ENCODE results near the gene OR8J1.
"Not testable (repeated sequence)": the region's sequence is repeated elsewhere in the genome, so short reads cannot be mapped to it uniquely, and the experiment has no call there.

Gene OR8J1

DNA sequence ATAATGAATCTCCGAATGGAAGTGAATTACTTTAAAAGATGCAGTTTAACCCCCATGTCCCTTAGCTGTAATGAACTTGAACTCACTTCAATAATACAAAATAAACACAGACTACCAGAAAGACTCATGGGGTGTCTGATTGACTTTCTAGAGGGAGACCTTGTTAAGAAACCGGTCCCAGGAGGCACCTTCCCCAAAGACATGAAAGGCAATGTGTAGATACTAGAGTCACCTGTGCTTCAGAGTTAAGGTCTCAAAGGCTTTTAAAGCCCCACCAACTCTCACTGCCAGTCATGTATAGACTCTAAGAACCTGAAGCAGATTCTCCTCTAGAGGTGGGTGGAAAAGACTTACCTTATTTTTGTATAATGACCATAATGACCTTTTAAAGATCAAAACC, at the start of gene OR8J1:
OR8J1 (plus strand) TSS at position 301 of the 400 bp plus-strand sequence. CDS start 5,956 bp downstream, outside the sequence.
- DNase-seq = no peak

- DNase-seq = no peak
These were observed 46.3 kb upstream of the OR8J1 start for GRCh38 chr11:56307836-56308235.

DNA sequence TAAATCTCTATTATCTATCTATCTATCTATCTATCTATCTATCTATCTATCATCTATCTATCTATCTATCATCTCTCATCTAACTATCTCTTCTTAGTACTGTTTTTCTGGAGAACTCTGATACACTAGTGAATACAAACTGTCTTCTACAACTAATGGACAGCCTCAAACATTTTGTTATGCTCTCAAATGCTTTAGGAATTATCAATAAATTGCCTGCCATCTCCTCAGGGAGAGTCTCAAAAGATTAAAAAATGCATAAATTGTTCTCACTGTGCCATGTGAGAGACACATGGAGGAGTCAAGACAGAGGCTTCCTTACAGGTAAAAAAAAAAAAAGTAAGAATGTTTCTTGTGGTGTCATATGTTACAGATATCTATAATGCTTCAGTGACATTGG, 39.2 kb upstream of the OR8J1 start, which contains the start of gene OR8K3:
OR8K3 (plus strand) TSS at position 301 of the 400 bp plus-strand sequence. CDS start 3,163 bp downstream, outside the sequence.
- DNase-seq = no peak

DNA sequence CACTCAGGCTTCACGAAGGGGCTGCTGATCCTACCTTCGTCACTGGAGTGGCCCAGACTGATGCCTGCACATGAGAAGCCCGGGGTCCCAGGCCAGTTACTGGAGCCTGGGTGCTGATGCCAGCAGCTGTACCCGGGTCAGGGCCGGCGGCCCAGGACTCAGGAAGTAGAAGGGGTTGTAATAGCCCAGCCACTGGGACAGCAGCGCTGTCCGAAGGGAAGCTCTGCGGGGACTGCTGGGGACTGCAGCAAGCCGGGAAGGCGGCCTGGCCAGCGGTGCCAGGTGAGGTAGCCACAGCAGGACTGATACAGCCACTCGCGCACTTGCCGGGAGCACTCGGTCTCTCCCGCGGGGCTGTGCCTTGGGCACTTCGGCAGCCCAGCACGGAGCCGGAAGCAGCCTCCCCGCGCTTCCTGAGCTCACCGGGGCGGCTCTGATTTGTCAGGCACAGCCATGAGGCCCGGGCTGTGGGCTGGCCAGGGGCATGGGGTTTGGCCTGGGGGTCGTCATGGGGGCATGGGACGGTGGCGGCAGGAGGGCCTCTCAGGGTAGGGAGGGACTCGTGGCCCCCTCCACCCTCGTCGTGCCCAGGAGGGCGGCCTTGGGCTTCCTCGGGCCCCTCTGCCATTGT, 22.1 kb upstream of the OR8J1 start:
- DNase-seq = no peak

DNA sequence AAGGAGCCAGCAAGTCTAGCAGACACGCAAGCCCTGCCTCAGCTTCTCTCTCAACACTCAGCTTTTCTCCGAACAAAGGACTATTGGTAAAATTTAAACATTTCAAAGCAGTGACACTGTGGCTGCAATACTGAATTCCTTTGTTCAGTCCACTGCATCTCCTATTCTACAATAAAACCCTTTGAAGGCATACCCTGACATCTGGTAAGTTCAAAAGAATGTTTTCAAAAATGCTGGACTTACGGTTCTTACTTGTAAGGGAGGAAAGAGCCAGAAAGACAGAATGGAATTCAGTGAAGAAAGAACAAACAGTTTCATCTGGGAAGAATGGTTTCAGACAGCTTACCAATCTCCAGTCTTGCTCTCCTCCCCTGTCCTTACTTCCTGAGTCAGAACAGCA, 20.9 kb upstream of the OR8J1 start:
- no peak for DNase-seq

DNA sequence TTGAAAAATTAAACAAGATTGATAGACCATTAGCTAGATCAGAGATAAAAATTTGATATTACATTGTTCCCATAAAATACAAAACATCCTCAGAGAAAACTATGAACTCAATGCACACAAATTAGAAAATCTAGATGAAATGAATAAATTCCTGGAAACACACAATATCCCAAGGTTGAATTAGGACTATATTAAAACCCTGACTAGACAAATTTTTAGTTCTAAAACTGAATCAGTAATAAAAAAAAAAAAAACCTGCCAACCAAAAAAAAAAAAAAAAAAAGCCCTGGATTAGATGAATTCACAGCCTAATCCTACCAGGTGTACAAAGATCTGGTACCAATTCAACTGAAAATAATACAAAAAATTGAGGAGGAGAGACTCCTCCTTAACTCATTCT, 13.8 kb upstream of the OR8J1 start:
- DNase-seq = no peak

DNA sequence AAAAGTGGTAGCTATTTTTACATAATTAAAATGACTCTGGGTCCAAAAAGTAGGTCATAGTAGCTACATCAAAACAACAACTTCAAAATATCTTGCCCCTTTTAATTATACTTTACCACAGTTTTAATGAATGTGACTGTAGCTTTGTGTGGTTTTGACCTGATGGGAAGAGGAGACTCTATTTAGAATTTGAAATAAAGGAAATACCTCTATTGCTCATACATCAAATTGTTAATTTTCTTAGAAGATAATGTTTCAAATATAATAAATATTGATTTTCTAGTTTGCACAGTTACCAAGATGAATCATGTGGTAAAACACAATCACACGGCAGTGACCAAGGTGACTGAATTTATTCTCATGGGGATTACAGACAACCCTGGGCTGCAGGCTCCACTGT, 8.4 kb upstream of the OR8J1 start, which contains the start of gene OR8K1:
OR8K1 (plus strand) TSS at position 301 of the 400 bp plus-strand sequence; CDS start at position 301, 0 bp downstream.
- DNase-seq = no peak

- no peak for DNase-seq
These were observed 21.2 kb downstream of the OR8J1 start, which contains the start of gene OR8U1 for GRCh38 chr11:56375324-56375723. OR8U1 (plus strand) TSS chr11:56375624; CDS start chr11:56375624, 0 bp downstream.

DNA sequence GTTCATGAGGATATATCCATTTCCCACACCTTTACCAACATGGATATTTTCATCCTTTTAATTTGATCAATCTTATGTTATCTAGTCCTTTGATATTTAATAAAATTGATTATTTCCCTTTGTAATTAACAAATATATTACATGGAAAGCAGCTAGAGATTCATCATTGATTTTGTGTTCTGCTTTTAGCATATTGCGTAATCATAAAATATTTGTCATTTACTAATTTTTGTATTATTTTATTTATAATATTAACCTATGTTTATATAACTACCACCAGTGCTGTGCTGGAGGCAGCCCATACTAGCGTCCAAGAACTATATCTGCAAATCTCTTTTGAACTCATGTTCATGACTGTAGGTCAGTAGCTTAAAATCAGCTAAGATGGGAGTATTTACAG, 26.0 kb downstream of the OR8J1 start:
- DNase-seq = no peak

GRCh38 chr11:56394381-56394780, 40.3 kb downstream of the OR8J1 start:
- no peak for DNase-seq

- no peak for DNase-seq
These were observed 42.0 kb downstream of the OR8J1 start for GRCh38 chr11:56396047-56396446.

DNA sequence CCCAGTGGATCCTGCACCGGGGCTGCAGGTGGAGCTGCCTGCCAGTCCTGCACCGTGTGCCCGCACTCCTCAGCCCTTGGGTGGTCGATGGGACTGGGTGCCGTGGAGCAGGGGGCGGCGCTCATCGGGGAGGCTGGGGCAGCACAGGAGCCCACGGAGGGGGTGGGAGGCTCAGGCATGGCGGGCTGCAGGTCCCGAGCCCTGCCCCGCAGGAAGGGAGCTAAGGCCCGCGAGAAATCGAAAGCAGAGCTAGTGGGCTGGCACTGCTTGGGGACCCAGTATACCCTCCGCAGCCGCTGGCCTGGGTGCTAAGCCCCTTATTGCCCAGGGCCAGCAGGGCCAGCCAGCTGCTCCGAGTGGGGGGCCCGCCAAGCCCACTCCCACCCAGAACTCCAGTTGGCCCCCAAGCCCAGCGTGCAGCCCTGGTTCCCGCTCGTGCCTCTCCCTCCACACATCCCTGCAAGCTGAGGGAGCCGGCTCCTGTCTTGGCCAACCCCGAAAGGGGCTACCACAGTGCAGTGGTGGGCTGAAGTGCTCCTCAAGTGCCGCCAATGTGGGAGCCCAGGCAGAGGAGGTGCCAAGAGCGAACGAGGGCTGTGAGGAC, 47.9 kb downstream of the OR8J1 start:
- DNase-seq = not testable (repeated sequence)

DNA sequence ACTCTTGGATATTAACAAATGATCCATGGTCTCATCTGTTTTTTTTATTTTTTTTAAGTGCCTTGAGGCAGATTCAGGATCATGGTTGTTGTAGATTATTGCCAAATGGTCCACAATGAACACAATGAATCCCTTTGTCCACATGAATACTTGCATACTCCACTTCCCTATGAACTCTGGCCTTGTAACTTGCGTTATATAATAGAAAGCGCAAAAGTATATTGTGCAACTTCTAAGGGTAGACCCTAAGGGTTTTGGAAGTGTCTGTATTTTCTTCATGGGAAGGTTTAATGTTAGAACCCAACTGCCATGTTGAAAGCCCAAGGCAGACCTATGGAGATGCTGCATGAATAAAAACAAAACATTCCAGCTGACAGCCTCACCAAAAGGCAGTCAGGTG, 50.3 kb downstream of the OR8J1 start:
- DNase-seq = no peak

DNA sequence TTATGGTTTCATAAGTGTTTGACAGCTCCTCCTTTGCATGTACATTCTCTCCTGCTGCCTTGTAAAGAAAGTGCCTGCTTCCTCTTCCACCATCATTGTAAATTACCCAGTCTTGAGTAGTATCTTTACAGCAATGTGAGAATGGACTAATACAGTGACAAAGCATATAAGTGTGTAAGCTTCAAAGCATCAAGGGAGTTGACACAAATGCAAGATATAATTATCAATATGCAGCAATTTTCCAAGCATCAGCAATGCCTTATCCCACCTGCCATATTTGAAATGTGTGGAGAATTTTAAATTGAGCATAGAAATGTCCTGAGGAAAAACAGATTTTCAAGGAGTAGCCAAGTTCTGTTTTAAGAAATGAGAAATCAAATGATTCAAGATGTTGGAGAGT, 56.7 kb downstream of the OR8J1 start:
- no peak for DNase-seq
